HG02571 (cell line): ENCODE data around the gene DDC.
A peak's percentile ranks its signal among the peaks of the same experiment; 100 is the strongest.

Source experiments
- ATAC-seq: cut with Tn5 transposase; IDR thresholded peaks from one replicate; pipeline ENCODE4 v1.9.1; 2021; ENCODE audit warnings: mild to moderate bottlenecking, moderate library complexity; ENCODE audit not compliant: unreplicated experiment

Gene DDC, protein sequence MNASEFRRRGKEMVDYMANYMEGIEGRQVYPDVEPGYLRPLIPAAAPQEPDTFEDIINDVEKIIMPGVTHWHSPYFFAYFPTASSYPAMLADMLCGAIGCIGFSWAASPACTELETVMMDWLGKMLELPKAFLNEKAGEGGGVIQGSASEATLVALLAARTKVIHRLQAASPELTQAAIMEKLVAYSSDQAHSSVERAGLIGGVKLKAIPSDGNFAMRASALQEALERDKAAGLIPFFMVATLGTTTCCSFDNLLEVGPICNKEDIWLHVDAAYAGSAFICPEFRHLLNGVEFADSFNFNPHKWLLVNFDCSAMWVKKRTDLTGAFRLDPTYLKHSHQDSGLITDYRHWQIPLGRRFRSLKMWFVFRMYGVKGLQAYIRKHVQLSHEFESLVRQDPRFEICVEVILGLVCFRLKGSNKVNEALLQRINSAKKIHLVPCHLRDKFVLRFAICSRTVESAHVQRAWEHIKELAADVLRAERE

DNA sequence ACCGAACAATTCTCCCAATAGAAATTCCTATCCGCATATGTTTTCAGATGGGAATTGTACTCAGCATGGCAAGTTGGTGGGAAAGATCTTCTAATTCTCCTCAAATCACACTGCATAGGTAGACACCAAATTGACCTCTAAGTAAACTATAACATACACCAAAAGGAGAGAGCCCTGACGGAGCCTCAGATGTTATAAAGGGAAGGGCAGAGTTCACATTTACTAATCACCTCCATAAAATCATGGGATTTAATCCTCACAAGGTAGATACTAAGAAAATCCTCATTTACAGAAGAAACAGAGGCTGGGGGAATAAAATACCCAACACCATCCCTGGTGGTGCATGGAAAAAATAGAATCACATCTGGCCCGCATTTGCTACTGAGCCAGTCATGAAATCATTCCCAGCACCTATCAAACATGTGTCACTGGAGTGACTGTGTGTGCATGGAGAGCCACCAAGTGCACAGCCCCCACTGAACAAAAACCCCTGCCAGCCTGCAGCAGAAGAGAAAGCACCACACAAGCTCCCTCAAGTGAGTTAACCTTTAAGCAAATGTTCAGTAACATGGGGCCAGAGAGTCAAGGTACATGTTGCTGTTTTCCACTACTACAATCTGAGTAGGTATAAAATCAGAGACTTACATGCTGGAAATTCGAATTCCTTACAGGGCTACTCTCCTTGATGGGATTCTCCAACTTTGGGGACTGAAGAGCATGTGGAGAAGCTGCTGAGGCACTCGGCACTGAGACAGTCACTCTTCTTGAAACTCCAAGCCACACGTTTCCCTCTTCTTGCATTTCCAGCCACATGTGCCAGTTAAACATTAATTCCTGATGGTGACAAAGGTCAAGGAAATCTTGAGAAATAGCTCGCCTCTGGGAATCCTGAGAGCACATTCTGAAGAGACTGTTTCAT is at the start of gene DDC:
DDC (minus strand) TSS at position 766 of the 919 bp plus-strand sequence. CDS start 21,320 bp downstream, outside the sequence.
- ATAC-seq = no peak

DNA sequence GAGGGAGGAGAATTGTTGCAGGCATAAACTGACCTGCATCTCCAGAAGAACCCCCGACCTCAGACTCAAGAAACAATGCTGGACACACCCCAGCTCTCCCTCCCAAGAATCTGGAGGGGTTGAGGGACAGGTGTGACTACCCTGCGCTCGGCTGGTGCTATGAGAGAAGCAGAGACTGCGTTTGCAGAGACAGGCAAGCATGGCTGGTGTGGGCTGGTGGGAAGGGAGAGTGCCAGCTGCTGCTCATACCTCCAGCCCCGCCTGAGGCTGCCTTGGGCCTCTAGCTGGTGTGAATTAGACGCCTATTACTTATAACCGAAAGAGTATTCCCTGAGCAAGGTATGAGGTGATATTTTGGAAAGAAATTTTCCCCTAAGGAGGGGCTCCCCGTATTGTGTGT is 48.3 kb upstream of the DDC start:
- ATAC-seq = no peak

DNA sequence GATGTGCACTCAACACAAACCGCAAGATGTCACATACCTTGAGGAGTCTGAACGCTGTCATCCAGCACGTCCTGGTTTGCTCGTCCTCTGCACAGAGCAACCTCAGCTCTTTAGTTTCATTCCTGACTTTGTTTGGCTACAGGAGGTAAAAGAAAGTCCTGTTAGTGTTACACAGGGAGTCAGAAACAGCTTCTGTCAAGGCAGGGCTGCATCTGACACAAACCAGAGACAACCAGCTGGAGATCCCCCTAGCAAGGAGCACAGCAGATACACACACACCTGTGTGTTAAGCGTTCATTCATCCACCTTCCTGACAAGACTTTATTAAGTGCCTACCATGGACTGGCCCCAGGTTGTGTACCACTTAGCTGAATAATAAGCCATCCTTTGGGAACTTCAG is 47.5 kb upstream of the DDC start:
- no peak for ATAC-seq

DNA sequence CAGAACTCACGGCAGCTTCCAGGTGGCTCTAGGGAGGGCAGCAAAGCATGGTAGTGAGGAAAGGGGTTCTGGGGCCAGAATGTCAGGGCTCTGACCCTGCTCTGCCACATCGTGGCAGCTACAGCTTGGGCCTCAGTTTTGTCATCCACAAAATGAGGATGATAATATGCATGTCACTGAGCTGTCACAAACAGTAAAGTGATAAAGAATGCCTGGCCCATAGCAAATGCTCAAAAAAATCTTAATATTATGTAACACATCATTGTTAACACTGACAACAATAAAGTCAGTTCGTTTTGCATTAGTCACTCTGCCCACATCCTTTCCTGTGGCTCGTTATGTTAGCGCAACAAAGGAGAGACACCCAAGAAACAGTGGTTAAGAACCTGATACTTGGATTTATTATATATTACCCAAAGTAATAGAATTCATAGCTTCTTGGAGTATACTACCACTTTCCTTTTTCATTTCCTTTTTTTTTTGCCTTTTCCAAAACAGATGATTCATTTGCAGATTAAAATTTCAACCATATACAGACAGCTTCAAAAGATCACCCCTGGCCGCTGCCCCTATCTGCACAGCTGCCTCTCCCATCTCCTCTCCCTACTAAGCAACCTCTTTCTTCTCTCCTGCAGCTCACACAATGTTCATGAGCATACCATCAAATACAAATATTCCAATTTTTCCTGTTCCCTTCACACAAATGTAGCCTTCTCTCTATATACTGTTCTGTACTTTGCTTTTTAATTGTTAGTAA is 45.5 kb upstream of the DDC start:
- no peak for ATAC-seq

DNA sequence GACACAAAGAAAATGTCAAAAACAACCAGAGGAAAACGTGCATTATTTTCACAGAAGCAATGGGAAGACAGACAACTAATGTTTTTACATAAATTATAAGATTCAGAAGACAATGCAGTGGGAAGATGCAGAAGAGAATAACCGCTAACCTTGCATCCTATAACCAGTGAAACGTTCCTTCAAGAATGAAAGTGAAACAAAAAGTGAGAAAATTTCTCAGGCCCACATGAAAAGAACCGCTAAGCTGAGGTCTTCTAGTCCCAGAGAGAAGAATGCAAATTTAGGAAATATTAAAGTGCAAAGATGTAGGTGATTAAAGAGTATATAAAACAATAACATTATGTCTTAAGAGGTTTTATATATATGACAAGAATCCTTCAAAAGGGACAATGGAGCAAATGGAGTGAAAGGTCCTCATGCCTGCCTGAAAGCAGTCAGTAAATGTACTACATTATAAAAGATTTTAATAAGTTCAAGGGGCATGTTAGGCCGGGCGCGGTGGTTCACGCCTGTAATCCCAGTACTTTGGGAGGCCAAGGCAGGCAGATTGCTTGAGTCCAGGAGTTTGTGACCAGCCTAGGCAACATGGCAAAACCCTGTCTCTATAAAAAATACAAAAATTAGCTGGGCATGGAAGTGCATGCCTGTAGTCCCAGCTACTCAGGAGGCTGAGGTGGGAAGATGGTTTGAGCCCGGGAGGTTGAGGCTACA is 43.1 kb upstream of the DDC start:
- no peak for ATAC-seq

DNA sequence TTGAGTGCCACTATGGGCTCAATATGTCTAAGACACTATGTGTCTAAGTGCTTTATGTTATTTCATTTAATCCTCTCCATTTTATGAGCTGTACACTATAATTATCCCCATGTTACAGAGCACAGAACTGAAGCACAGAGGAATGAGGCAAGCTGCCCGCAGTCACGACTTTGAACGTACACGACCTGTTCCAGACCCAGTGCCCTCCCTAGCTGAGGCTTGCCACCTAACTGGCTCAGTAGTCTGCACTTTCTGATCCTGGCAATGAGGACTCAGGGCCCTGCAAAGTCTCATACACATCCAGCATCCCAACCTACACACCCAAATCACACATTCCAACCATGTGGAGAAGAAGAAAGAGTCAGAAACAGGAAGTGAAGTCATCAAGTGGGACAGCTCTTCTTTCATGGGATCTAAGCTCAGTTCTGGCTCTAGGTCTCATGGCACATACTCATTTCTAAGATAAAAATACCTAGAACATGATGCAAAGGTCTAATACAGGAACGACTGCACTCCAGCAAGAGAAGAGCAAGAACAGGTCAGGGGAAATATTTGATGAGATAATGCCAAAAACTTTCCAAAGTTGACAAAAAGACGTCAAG is 42.4 kb upstream of the DDC start:
- ATAC-seq = no peak

DNA sequence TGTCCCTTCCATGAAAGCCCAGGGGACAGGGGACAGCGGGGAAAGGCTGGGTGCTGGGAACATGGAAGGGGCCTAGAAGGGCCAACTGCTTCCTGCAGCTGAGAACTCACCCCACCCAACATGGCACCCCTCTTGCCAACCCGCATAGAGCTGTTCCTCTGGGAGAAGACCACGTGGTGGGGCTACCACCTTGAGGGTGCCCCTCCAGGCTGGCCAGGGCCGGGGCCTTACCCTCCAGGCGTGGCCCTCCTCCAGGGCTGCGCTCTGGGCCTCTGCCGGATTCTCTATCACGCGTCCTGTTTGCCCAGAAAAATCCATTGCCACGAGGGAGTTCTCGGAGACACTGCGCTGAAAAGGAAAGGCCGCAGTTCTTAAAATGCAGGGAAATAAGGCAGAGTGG is 39.9 kb upstream of the DDC start:
- ATAC-seq = no peak

DNA sequence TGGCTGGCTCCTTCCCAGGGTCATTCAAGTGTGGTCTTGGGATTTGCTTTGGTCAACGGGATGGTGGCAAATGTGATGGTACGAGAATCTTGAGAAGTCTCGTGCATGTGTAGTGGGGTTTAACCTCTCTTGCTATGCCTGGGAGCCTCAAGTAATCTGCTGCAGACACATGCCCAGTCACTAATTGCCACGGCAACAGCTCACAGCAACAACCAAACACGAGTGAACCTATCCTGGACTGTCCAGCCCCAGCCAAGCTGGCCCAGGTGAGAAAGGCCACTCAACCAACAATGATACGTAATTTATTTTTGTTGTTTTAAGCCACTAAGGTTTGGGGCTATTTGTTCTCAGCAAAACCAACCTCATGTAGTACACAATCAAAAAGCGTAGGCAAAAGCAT is 38.1 kb upstream of the DDC start:
- no peak for ATAC-seq

DNA sequence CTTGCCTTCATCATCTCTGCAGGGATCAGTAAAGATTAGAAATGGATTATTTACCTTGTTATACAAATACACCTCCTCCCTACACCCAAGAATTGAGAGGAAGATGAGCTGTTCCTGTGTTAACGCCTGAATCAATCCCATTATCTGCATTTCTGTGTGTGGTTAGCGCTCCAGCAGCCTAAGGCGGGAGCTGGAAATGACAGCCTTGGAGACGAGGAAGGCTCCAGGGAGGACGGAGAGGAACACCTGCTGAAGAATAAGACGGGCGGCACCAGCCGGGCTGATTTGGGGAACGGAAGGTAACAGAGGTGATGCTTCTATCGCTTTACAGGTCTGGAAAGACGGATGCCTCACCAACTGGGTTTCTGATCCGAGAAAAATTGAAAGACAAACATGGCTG is 34.2 kb upstream of the DDC start:
- ATAC-seq = no peak

DNA sequence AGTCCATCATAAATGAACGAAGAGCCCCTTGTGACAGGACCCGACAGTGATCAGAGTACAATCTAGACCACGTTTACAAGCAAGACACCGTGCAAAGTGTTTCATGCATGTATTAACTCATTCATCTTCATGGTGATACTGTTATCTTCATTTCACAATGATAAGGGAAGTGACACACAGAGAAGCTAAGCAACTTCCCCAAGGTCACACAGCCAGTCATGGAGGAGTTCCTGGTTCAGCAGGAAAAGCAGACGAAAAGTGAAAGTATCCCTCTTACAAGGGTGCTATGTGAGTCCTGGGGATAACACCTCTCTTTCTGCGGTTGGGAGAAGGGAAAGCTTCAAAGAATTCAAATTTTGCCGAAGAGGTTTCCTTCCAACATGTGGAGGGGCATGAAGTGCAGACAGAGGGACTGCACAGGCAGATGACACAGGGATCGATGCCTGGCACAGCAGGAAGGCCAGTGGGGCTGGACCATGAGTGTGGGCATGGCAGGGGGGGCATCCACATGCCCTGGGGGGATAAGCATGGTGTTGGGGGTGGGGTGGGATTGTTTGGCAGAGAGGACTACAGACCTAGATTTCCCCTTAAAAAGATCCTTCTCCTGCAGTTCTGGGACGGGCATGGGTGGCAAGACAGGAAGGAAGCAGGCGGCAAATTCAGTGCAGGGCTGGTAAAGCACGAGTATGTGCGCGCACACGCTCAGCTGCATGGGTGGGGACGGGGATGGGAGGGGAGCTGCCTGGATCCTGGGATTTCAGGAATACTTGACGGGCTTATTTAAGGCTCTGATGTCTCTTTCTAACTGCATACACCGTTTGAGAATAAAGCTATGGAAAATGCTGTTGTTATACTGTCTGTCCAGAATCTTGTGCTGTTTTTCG is 33.5 kb upstream of the DDC start:
- ATAC-seq = no peak

DNA sequence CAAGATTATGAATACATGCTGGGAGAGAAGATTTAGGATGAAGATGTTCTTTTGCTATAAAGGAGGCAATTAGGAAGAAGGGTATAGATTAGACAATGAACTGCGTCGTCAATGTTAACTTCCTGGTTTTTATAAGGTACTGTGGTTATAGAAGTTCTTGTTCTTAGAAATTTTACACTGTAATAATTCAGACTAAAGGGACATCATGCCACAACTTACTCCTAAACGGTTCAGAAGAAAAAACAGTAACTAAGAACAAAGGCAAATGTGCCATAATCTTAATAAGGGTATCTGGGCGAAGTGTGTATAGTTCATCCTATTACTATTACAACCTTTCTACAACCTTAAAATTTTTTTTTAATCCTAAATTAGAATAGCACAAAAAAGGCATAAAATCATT is 31.3 kb upstream of the DDC start:
- ATAC-seq = no peak

DNA sequence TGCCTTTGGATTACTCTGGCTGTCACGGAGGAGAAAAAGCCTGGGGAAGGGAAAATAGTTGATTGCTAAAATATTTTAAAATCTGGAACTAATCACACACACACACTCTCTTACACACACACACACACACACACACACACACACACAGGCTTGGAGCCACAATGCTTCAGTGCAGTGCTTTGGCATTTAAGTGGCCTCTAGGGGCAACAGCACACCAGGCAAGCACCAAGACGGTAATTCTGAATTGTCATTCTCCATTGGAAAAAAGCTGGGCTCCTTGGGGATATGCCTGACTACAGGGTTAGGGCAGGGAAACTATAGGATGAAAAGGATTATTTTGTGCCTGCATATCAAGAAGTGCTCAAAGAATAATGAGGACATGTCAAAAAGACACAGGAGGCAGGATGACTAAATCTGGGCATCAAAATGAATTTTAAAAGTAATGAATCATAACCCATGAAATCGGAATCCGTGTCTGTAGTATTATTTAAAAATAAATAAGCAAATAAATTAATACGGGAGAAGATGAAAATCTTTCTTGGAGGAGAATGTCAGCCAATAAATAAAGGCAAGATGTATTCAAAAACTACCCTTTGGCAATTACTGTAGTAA is 30.4 kb upstream of the DDC start:
- no peak for ATAC-seq

DNA sequence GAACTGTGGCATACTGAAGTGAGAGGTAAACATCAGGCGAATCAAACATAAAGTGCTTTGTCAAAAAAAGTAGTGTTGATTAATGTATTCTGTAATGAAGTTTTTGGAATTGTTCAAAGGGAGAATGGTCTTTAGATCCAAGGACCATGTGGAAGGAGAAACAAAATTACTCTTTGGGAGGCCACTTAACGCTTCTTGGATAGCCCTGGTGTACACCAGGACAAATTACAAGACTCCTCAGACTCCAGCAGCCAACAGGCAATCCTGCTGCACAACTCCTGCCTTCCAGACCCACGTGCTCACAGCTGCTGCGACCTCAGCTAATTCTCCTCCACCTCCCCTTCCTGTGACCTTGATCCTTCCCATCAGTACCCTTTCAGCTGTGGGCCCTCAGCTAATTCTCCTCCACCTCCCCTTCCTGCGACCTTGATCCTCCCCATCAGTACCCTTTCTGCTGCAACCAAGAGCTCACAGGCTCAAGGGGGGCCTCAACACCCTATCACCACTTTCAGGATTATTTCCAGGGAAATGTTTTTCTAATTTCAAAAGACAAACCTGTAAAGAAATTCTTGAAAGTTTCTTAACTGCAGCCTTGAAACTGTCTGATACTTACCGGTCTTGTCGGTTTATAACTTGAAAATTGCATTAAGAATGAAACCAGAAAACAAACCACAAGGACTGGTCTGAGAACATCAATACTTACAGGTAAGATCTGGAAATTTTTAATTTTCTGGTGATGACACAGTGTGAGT is 29.7 kb upstream of the DDC start:
- peak; percentile 54 for ATAC-seq

DNA sequence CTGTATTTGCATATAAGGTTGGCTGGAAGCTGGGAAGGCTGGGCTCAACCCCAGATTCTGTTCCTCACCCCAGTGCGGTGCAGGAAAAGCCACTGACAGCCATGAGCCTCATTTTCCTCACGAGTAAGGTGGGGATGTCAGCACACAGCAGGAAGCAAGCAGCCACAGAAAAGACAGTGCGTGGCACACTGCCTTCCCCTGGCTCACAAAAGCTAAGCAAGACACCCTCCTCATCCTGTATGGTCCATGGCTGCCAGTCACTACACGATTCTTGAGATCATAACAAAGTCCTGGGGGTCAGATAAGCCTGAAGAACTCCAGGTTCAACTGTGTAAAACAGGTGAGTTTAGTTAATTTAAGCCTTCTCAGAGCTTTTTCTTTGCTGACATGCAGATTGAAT is 28.9 kb upstream of the DDC start:
- ATAC-seq = no peak

DNA sequence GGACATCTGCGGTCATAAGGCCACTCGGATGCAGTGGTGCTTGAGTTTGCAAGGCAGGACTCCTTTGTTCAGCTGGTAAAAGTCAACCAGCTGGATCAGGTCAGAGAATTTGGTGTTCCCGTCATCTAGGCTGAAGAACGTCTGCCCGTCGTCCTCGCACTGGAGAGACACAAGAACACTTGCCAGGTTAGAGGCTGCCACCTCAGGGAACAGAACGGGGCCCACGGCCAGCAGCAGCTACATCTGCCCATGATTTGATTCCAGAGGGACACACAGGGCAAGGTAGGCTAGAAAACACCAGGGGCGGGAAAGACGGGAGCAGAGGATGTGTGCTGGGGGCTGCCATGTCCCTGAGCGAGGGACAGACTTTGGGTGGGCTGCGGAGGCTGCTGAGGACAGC is 27.7 kb upstream of the DDC start:
- no peak for ATAC-seq

DNA sequence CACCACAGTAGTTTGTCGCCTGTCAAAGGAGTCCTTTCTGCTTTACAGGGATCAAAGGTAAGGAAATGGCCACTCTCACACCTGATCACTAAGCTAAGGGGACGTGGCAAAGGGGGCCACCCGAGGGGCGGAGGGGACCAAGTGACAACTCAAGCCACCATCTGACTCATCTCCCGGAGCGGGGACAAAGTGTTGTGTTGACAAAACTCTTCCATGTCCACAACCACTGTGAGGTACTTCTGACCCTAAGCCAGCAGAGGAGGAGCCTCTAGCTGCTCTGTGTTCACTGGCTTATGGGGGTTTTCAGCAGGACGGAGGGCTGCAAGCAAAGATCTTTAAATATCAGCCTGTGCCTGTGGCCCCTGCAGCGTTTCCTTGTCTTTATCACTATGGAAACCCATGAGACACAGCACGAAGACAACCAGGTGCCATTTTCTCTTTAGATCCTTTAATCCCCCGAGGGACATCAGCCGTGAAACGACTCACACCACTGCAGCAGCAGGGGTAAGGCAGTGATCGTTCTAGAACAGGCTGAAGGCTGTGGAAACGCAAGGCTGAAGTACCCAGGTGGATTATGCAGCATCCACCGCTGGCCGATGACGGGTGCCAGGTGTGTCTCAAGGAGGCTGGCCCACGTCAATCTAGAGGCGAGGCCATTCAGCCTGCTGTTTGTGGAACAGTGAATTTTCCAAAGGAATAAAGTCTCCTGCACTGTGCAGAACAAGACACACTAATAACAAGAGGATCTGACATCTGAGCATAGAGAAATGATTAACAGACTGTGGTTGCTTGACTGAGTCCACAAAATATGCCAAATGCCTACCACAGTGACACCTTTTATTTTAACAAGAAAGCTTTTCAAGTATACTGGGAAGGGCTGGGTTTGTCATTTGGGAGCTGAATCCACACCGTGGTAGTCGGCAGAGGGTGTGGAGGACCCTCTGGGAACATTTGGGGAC is 26.6 kb upstream of the DDC start:
- peak; percentile 48 for ATAC-seq

DNA sequence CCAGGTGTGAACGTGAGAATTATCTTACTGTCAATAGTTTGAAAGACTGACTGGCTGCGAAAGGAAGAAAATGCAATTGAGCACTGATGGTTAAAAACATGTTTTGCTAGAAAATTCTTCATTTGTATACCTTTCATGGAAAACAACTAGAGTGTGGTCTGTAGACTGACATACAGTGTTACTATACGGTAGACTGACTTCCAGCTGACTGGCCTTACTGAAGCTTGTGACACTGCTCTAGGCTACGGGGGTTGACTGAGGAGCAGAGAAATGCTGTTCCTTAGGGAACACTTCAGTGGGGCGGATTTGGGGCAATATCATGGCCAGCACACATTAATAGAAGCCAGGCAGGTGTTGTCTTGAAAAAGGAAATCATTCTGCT is 25.9 kb upstream of the DDC start:
- ATAC-seq = no peak
